ENCODE data around the gene LMF2.

Gene LMF2

GRCh38 chr22:50517495-50518260 lies 10.2 kb upstream of the LMF2 start:
- no peak for DNase-seq (ENCODE audit: low read depth in 2 of 2)
- H3K4me3 ChIP-seq (replicated peaks in 1 of 2; ENCODE audit: low read depth in 2 of 2, low read length in 2 of 2), result no peak overlapping the region
- no peak for TF ChIP-seq CTCF (IDR thresholded peaks at IDR 0.05; ENCODE audit: low read depth, low read length)

GRCh38 chr22:50516891-50517290 lies 9.4 kb upstream of the LMF2 start:
- no peak overlapping the region for H3K4me3 ChIP-seq (replicated peaks in 1 of 2; ENCODE audit: low read depth in 2 of 2, low read length in 2 of 2)
- DNase-seq (ENCODE audit: low read depth in 2 of 2), result no peak
- TF ChIP-seq CTCF (IDR thresholded peaks at IDR 0.05; ENCODE audit: low read depth, low read length), result no peak

- DNase-seq (ENCODE audit: low read depth in 2 of 2), result no peak
- no peak for TF ChIP-seq CTCF (IDR thresholded peaks at IDR 0.05; ENCODE audit: low read depth, low read length)
- H3K4me3 ChIP-seq (replicated peaks in 1 of 2; ENCODE audit: low read depth in 2 of 2, low read length in 2 of 2), result no peak overlapping the region
Observed at GRCh38 chr22:50516068-50516467, 8.6 kb upstream of the LMF2 start.

- no peak for TF ChIP-seq CTCF (IDR thresholded peaks at IDR 0.05; ENCODE audit: low read depth, low read length)
- no peak overlapping the region for H3K4me3 ChIP-seq (replicated peaks in 1 of 2; ENCODE audit: low read depth in 2 of 2, low read length in 2 of 2)
- DNase-seq (ENCODE audit: low read depth in 2 of 2), result no peak
Observed at GRCh38 chr22:50513175-50513574, 5.7 kb upstream of the LMF2 start.

- TF ChIP-seq CTCF (IDR thresholded peaks at IDR 0.05; ENCODE audit: low read depth, low read length), result no peak
- H3K4me3 ChIP-seq (replicated peaks in 1 of 2; ENCODE audit: low read depth in 2 of 2, low read length in 2 of 2), result peak overlapping the region; percentile 72 to 90
- DNase-seq (ENCODE audit: low read depth in 2 of 2), result no peak
Observed at GRCh38 chr22:50508897-50509296, 1.4 kb upstream of the LMF2 start.

GRCh38 chr22:50507991-50508884 lies 736 bp upstream of the LMF2 start, which contains the start of gene NCAPH2:
Gene NCAPH2 (plus strand): TSS chr22:50508224. CDS start chr22:50508338, 114 bp downstream.
- DNase-seq (ENCODE audit: low read depth in 2 of 2), result peak; percentile 98
- no peak for TF ChIP-seq CTCF (IDR thresholded peaks at IDR 0.05; ENCODE audit: low read depth, low read length)
- peak within 1 kb of the TSS; percentile 96 to 99 for H3K4me3 ChIP-seq (replicated peaks in 1 of 2; ENCODE audit: low read depth in 2 of 2, low read length in 2 of 2)

Measured in cardiac fibroblast (primary cell).